ENCODE data around the gene ARPP19. TPM values are rescaled to one million over a fixed set of nuclear protein-coding genes. Genes with fewer than 3 reads are reported as not detected.

Gene ARPP19
- total and polyA plus RNA-seq, 10 of the 15 experiments (the other 5 are each of a cell fraction or from before 2014, with no cell fraction given): 77.2 to 167 (median 121) TPM

DNA sequence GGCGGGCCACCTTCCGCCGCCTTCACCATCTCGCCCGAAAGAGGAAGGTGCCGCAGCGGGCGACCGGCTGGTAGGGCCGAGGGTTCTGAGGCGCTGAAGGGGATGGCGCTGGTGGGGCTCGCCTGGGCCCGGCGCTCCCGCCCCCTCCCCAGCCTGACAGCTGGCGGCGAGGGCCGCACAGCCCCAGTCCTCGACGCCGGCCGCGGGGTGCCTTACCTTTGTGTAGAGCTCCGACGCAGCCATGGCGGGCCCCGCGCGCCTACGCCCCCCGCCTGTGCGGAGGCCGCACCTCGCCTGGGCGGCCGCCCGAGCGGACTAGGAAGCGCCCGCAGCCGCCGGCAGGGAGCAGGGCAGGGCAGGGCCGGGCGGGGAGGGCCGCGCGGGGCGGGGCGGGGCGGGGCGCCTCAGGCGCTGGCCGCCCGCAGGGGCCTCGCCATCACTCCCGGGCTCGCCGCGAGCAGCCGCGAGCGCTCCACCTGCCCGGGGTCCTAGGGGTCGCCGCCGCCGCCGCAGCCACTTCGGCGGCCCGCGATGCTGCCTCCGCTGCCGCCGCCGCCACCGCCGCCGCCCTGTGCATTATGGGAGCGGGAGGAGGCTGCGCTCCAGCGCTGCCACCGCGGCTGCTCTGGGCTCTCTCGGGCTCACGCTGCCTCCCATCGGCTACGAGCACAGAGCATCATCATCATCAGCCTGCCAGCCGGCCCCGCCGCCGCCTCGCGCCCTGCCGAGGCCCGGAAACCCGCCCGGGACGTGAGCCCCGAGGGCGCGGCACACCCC is 40.1 kb downstream of the ARPP19 start, which contains the start of gene MYO5A (continued):
- TF ChIP-seq, protein P1, sequence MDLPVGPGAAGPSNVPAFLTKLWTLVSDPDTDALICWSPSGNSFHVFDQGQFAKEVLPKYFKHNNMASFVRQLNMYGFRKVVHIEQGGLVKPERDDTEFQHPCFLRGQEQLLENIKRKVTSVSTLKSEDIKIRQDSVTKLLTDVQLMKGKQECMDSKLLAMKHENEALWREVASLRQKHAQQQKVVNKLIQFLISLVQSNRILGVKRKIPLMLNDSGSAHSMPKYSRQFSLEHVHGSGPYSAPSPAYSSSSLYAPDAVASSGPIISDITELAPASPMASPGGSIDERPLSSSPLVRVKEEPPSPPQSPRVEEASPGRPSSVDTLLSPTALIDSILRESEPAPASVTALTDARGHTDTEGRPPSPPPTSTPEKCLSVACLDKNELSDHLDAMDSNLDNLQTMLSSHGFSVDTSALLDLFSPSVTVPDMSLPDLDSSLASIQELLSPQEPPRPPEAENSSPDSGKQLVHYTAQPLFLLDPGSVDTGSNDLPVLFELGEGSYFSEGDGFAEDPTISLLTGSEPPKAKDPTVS (IDR thresholded peaks at IDR 0.05; ENCODE audit: low read depth, low read length): no peak
- TF ChIP-seq, protein P2, sequence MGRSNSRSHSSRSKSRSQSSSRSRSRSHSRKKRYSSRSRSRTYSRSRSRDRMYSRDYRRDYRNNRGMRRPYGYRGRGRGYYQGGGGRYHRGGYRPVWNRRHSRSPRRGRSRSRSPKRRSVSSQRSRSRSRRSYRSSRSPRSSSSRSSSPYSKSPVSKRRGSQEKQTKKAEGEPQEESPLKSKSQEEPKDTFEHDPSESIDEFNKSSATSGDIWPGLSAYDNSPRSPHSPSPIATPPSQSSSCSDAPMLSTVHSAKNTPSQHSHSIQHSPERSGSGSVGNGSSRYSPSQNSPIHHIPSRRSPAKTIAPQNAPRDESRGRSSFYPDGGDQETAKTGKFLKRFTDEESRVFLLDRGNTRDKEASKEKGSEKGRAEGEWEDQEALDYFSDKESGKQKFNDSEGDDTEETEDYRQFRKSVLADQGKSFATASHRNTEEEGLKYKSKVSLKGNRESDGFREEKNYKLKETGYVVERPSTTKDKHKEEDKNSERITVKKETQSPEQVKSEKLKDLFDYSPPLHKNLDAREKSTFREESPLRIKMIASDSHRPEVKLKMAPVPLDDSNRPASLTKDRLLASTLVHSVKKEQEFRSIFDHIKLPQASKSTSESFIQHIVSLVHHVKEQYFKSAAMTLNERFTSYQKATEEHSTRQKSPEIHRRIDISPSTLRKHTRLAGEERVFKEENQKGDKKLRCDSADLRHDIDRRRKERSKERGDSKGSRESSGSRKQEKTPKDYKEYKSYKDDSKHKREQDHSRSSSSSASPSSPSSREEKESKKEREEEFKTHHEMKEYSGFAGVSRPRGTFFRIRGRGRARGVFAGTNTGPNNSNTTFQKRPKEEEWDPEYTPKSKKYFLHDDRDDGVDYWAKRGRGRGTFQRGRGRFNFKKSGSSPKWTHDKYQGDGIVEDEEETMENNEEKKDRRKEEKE (IDR thresholded peaks at IDR 0.05): no peak
- TF ChIP-seq FOS (IDR thresholded peaks at IDR 0.05; ENCODE audit: borderline replicate concordance, extremely low read depth, insufficient read length): no peak
- TF ChIP-seq KDM1A (IDR thresholded peaks at IDR 0.05; ENCODE audit: borderline replicate concordance): no peak
- TF ChIP-seq RUNX3 (IDR thresholded peaks at IDR 0.05; ENCODE audit: low read length): no peak; the same call in 1 of the 2 replicates
- no peak for TF ChIP-seq SUPT20H (IDR thresholded peaks at IDR 0.05; ENCODE audit: borderline replicate concordance, control insufficient read depth, low read depth, low read length)
- TF ChIP-seq FOXM1 (IDR thresholded peaks at IDR 0.05; ENCODE audit: low read depth, low read length): no peak
- no peak for TF ChIP-seq TAF1 (IDR thresholded peaks at IDR 0.05; ENCODE audit: borderline replicate concordance, low read depth, low read length)
- no peak for TF ChIP-seq EP300 (IDR thresholded peaks at IDR 0.05; ENCODE audit: borderline replicate concordance in 1 of 2, control insufficient read depth in 1 of 2, low read depth in 2 of 2, low read length in 2 of 2)
- no peak for TF ChIP-seq STAT3 (IDR thresholded peaks at IDR 0.05; ENCODE audit: low read depth, low read length)
- no peak for TF ChIP-seq FOXK2 (IDR thresholded peaks at IDR 0.05)
- TF ChIP-seq RAD51 (IDR thresholded peaks at IDR 0.05): no peak
- TF ChIP-seq, protein P3, sequence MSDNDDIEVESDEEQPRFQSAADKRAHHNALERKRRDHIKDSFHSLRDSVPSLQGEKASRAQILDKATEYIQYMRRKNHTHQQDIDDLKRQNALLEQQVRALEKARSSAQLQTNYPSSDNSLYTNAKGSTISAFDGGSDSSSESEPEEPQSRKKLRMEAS (IDR thresholded peaks at IDR 0.05; ENCODE audit: low read depth, low read length): no peak
- no peak for TF ChIP-seq GABPA (IDR thresholded peaks at IDR 0.05; ENCODE audit: low read depth)
- TF ChIP-seq, protein P4, sequence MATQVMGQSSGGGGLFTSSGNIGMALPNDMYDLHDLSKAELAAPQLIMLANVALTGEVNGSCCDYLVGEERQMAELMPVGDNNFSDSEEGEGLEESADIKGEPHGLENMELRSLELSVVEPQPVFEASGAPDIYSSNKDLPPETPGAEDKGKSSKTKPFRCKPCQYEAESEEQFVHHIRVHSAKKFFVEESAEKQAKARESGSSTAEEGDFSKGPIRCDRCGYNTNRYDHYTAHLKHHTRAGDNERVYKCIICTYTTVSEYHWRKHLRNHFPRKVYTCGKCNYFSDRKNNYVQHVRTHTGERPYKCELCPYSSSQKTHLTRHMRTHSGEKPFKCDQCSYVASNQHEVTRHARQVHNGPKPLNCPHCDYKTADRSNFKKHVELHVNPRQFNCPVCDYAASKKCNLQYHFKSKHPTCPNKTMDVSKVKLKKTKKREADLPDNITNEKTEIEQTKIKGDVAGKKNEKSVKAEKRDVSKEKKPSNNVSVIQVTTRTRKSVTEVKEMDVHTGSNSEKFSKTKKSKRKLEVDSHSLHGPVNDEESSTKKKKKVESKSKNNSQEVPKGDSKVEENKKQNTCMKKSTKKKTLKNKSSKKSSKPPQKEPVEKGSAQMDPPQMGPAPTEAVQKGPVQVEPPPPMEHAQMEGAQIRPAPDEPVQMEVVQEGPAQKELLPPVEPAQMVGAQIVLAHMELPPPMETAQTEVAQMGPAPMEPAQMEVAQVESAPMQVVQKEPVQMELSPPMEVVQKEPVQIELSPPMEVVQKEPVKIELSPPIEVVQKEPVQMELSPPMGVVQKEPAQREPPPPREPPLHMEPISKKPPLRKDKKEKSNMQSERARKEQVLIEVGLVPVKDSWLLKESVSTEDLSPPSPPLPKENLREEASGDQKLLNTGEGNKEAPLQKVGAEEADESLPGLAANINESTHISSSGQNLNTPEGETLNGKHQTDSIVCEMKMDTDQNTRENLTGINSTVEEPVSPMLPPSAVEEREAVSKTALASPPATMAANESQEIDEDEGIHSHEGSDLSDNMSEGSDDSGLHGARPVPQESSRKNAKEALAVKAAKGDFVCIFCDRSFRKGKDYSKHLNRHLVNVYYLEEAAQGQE (IDR thresholded peaks at IDR 0.05; ENCODE audit: low read depth, low read length): no peak
- TF ChIP-seq NFYB (IDR thresholded peaks at IDR 0.05; ENCODE audit: insufficient read depth, low read depth, low read length): no peak
- TF ChIP-seq SMAD5 (IDR thresholded peaks at IDR 0.05; ENCODE audit: low read depth): no peak
- TF ChIP-seq CBFB (IDR thresholded peaks at IDR 0.05; ENCODE audit: low read depth): no peak
- no peak; the same call in 1 of the 2 replicates for TF ChIP-seq ZNF217 (IDR thresholded peaks at IDR 0.05)
- TF ChIP-seq, protein P5, sequence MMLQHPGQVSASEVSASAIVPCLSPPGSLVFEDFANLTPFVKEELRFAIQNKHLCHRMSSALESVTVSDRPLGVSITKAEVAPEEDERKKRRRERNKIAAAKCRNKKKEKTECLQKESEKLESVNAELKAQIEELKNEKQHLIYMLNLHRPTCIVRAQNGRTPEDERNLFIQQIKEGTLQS (IDR thresholded peaks at IDR 0.05; ENCODE audit: borderline replicate concordance, extremely low read depth, low read depth, low read length): no peak
- no peak for TF ChIP-seq SP1 (IDR thresholded peaks at IDR 0.05; ENCODE audit: low read depth, low read length)
- no peak for TF ChIP-seq ZZZ3 (IDR thresholded peaks at IDR 0.05; ENCODE audit: control insufficient read depth, insufficient read length, low read depth)

All from GM12878 (cell line).